Muscle layer of duodenum (tissue), 2 donors: ENCODE results near the gene PEX11G.
"Not testable (repeated sequence)": the region's sequence is repeated elsewhere in the genome, so short reads cannot be mapped to it uniquely, and the experiment has no call there.

ENCODE experiments used
- H3K27ac ChIP-seq: one replicate; pipeline ENCODE4 v1.7.0; 2013; ENCODE audit warnings: mild to moderate bottlenecking, low read length
- H3K27me3 ChIP-seq: one replicate; pipeline ENCODE4 v1.7.0; 2013; ENCODE audit warnings: low read depth, mild to moderate bottlenecking, control low read depth, low read length
- H3K36me3 ChIP-seq, 2 donors: one replicate each; pipeline ENCODE4 v1.7.0; 2013; ENCODE audit warnings: low read length in 2 of 2, control low read depth in 1 of 2, mild to moderate bottlenecking in 1 of 2; ENCODE audit not compliant: insufficient read depth in 2 of 2, control insufficient read depth in 1 of 2
- H3K4me1 ChIP-seq, 2 donors: one replicate each; pipeline ENCODE4 v1.7.0; 2013; ENCODE audit warnings: low read length in 2 of 2, mild to moderate bottlenecking in 2 of 2, control low read depth in 1 of 2, moderate library complexity in 1 of 2; ENCODE audit not compliant: insufficient read depth in 2 of 2, control insufficient read depth in 1 of 2
- H3K4me3 ChIP-seq, 2 donors: one replicate each; pipeline ENCODE4 v1.7.0; 2013; ENCODE audit warnings: low read length in 2 of 2, low read depth in 1 of 2, mild to moderate bottlenecking in 1 of 2
- H3K9me3 ChIP-seq, 2 donors: one replicate each; pipeline ENCODE4 v1.7.0; 2013; ENCODE audit warnings: low read length in 2 of 2, control low read depth in 1 of 2, mild to moderate bottlenecking in 1 of 2; ENCODE audit not compliant: control insufficient read depth in 1 of 2
- donor health status: healthy.

Gene PEX11G

DNA sequence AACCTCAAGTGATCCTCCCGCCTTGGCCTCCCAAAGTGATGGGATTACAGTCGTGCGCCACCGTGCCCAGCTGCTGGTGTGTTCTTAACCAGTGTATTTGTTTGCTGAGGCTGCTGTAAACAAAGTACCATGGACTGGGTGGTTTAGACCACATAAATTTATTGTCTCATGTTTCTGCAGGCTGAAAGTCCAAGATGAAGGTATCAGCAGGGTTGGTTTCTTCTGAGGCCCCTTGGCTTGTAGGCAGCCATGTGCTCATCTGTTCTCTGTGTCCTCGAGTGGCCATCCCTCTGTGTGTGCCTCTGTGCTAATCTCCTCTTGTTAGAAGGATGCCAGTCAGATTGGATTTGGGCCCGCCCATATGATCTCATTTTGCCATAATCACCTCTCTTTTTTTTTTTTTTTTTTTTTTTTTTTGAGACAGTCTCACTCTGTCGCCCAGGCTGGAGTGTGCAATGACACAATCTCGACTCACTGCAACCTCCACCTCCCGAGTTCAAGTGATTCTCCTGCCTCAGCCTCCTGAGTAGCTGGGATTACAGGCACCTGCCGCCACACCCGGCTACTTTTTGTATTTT is 31.8 kb downstream of the PEX11G start:
- Histone ChIP-seq H3K9me3 (no peaks in the 10 kb centered on the region), H3K27ac (no peak overlapping the region), H3K36me3 (peaks cover 47 to 80% of the 10 kb centered on the region in 2 donors), H3K4me3 (no peak overlapping the region), H3K4me1 (no peaks in the 10 kb centered on the region), H3K27me3 (no peaks in the 10 kb centered on the region)

GRCh38 chr19:7455600-7456296 is 33.1 kb downstream of the PEX11G start:
- no peak overlapping the region for H3K4me3 ChIP-seq
- H3K36me3 ChIP-seq, result peaks cover 47 to 80% of the 10 kb centered on the region in 2 donors
- H3K9me3 ChIP-seq, result peaks cover 0 to 2% of the 10 kb centered on the region in 2 donors
- H3K27ac ChIP-seq, result no peak overlapping the region
- no peaks in the 10 kb centered on the region for H3K27me3 ChIP-seq
- H3K4me1 ChIP-seq, result no peaks in the 10 kb centered on the region

GRCh38 chr19:7454998-7455397 is 33.8 kb downstream of the PEX11G start:
- Histone ChIP-seq H3K27me3 (no peaks in the 10 kb centered on the region), H3K9me3 (peaks cover 0 to 9% of the 10 kb centered on the region in 2 donors), H3K4me3 (no peak overlapping the region), H3K4me1 (no peaks in the 10 kb centered on the region), H3K27ac (no peak overlapping the region), H3K36me3 (peaks cover 53 to 81% of the 10 kb centered on the region in 2 donors)

- Histone ChIP-seq H3K9me3 (peaks cover 0 to 9% of the 10 kb centered on the region in 2 donors), H3K4me1 (no peaks in the 10 kb centered on the region), H3K27ac (no peak overlapping the region), H3K27me3 (no peaks in the 10 kb centered on the region), H3K36me3 (peaks cover 56 to 70% of the 10 kb centered on the region in 2 donors), H3K4me3 (no peak overlapping the region)
Measured at GRCh38 chr19:7450243-7451223, 38.3 kb downstream of the PEX11G start.

DNA sequence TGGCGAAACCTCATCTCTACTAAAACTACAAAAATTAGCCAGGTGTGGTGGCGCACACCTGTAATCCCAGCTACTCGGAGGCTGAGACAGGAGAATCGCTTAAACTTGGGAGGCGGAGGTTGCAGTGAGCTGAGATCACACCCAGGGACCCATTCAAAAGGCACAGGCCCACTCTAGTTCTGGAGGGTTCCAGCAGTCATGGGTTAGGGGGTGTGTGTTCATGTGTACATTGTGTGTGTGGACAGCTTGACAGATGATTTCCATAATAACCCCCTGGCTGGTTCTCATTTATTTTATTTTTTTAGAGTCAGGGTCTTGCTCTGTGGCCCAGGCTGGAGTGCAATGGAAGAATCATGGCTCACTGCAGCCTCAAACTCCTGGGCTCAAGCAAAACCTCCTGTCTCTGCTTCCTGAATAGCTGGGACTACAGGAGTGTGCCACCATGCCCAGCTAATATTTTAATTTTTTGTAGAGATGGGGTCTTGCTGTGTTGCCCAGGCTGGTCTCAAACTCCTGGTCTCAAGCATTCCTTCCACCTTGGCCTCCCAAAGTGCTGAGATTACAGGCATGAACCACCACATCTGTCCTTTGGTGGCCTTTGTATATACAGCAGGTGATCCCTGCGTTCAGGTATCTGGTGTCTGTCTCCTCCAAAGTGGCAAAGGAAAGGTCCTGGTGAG is 39.3 kb downstream of the PEX11G start:
- H3K4me3 ChIP-seq, H3K4me1 ChIP-seq, H3K9me3 ChIP-seq, H3K27me3 ChIP-seq, H3K27ac ChIP-seq: not testable (repeated sequence)
- peaks cover 55 to 71% of the 10 kb centered on the region in 2 donors for H3K36me3 ChIP-seq

GRCh38 chr19:7447648-7448047 is 41.2 kb downstream of the PEX11G start:
- Histone ChIP-seq H3K4me1 (no peaks in the 10 kb centered on the region), H3K27ac (no peak overlapping the region), H3K9me3 (peaks cover 0 to 9% of the 10 kb centered on the region in 2 donors), H3K4me3 (no peak overlapping the region), H3K36me3 (peaks cover 54 to 72% of the 10 kb centered on the region in 2 donors), H3K27me3 (no peaks in the 10 kb centered on the region)

- no peaks in the 10 kb centered on the region for H3K27me3 ChIP-seq
- H3K9me3 ChIP-seq, result peaks cover 0 to under 1% of the 10 kb centered on the region in 2 donors
- H3K27ac ChIP-seq, result no peak overlapping the region
- H3K36me3 ChIP-seq, result peaks cover 53 to 76% of the 10 kb centered on the region in 2 donors
- no peak overlapping the region for H3K4me3 ChIP-seq
- H3K4me1 ChIP-seq, result peaks cover 0 to 6% of the 10 kb centered on the region in 2 donors
Measured at GRCh38 chr19:7445104-7445503, 43.7 kb downstream of the PEX11G start.

GRCh38 chr19:7444042-7444441 is 44.8 kb downstream of the PEX11G start:
- Histone ChIP-seq H3K4me3 (no peak overlapping the region), H3K27me3 (no peaks in the 10 kb centered on the region), H3K4me1 (peaks cover 0 to 6% of the 10 kb centered on the region in 2 donors), H3K36me3 (peaks cover 49 to 66% of the 10 kb centered on the region in 2 donors), H3K9me3 (no peaks in the 10 kb centered on the region), H3K27ac (no peak overlapping the region)

DNA sequence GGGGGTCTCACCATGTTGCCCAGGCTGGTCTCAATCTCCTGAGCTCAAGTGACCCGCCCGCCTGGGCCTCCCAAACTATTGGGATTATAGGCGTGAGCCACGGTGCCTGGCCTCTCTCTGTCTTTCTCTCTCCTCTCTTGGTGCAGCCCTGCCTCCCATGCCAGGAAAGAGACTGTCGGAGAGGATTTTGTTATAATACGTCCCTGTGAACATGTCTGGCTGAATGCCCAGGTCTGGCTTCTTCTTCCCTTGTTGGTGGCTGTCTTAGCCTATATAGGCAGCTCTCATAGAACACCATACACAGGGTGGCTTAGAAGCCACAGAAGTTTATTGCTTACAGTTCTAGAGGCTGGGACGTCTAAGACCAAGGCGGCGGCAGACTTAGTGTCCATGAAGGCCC is 46.4 kb downstream of the PEX11G start:
- no peaks in the 10 kb centered on the region for H3K9me3 ChIP-seq
- no peak overlapping the region for H3K27ac ChIP-seq
- no peak overlapping the region for H3K4me3 ChIP-seq
- H3K36me3 ChIP-seq, result peaks cover 42 to 51% of the 10 kb centered on the region in 2 donors
- no peaks in the 10 kb centered on the region for H3K27me3 ChIP-seq
- H3K4me1 ChIP-seq, result peaks cover 0 to 6% of the 10 kb centered on the region in 2 donors

DNA sequence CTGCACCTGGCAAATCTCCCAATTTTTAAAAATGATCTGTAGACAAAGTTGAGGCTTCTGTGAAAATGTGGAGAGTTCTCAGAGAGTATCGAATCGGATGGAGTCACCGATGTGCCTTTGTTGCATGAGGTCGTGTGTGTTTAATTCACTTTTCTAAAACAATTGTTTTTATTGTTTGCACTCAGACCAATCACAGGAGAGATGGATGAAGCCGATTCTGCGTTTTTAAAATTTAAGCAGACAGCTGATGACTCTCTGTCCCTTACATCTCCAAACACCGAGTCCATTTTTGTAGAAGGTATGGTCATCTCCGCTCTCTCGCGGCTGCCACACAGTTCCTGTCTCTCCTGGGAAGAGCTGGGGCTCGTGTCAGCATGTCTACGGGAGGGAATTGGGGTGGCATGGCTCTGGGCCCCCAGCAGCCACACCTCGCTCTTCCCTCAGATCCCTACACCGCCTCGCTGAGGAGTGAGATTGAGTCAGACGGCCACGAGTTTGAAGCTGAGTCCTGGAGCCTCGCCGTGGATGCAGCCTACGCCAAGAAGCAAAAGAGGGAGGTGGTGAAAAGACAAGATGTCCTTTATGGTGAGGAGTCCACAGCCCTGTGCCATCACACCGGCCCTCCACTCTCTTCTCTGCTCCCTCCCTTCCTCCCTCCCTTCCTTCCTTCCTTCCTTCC is 47.2 kb downstream of the PEX11G start:
- H3K36me3 ChIP-seq, result peaks cover 35 to 46% of the 10 kb centered on the region in 2 donors

More for the DNA sequence above, 47.2 kb downstream of the PEX11G start:
- Histone ChIP-seq H3K27ac (no peak overlapping the region), H3K4me1 (peaks cover 0 to 6% of the 10 kb centered on the region in 2 donors), H3K27me3 (no peaks in the 10 kb centered on the region), H3K4me3 (no peak overlapping the region), H3K9me3 (no peaks in the 10 kb centered on the region)
